Gastrocnemius medialis (tissue), 4 donors: ENCODE data around the gene NSUN2.

ENCODE experiments used
- POLR2A ChIP-seq, 2 donors: fragments of 450-650 bp; IDR thresholded peaks; one replicate each; pipeline ENCODE4 v1.6.1; 2017; ENCODE audit warnings: antibody characterized with exemption in 2 of 2, mild to moderate bottlenecking in 2 of 2, moderate library complexity in 2 of 2
- TF ChIP-seq, protein P1 (sequence below), 5 experiments: fragments of 450-650 bp in 3 of 5; fragments of 200-600 bp in 2 of 5; sonication (generic) in 2 of 5; IDR thresholded peaks in 4 of 5; conservative IDR thresholded peaks in 1 of 5; 1 replicate in 4 of 5; 2 replicates in 1 of 5; pipeline ENCODE4 v1.5.1; 2016 to 2019; ENCODE audit warnings: antibody characterized with exemption in 5 of 5, mild to moderate bottlenecking in 3 of 5, moderate library complexity in 3 of 5

DNA sequence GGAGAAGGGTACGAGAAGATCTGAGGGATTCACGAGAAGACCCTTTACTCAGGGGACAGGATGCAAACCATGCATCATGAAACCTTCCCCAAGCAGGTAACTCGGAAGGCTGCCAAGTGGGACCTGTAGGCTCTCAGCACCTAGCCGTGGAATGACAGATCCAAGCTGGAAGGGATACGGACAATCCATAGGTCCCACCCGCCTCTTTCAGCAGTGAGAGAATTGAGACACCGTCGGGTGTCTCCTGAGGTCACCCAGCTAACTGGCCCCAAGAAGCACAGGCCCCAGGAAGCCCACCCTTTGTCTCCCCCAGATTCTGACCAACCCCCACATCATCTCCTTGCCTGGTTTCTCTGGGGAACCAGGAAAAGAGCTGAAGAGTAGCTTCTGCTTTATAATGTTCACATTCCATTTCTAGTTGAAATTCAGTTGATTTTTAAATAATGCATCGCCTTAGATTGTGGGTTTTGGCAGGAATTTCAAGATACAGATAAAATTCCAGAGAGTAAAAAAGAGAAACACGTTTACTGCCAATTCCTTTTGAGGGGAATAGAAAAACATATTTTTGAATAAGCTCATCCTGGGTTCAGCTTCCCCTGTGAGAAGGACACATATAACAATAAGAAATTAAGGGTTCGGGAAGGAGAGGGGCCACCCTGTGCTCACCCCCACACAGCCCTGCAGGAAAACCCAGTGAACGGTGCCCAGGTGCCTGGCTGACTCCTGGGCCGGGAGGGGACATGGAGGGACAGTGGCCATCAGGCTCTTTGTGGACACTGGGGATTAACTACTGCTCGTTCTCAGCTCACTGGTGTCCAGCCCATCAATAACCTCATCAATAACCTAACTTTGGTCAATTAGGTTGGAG lies 51.1 kb downstream of the NSUN2 start:
- TF ChIP-seq POLR2A (IDR thresholded peaks at IDR 0.05), result no peak
- TF ChIP-seq, protein P1, sequence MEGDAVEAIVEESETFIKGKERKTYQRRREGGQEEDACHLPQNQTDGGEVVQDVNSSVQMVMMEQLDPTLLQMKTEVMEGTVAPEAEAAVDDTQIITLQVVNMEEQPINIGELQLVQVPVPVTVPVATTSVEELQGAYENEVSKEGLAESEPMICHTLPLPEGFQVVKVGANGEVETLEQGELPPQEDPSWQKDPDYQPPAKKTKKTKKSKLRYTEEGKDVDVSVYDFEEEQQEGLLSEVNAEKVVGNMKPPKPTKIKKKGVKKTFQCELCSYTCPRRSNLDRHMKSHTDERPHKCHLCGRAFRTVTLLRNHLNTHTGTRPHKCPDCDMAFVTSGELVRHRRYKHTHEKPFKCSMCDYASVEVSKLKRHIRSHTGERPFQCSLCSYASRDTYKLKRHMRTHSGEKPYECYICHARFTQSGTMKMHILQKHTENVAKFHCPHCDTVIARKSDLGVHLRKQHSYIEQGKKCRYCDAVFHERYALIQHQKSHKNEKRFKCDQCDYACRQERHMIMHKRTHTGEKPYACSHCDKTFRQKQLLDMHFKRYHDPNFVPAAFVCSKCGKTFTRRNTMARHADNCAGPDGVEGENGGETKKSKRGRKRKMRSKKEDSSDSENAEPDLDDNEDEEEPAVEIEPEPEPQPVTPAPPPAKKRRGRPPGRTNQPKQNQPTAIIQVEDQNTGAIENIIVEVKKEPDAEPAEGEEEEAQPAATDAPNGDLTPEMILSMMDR (IDR thresholded peaks at IDR 0.05 in 4 of 5, conservative IDR thresholded peaks at IDR 0.05 in 1 of 5), result no peak
